Left ventricle myocardium inferior (tissue), 1 donor: ENCODE data around the gene KIF21A. TPM values are rescaled to one million over a fixed set of nuclear protein-coding genes. Genes with fewer than 3 reads are reported as not detected.

Experiments used
- DNase-seq: peaks from one replicate; pipeline ENCODE4 v3.0.0-alpha.2; 2020
- H3K27ac ChIP-seq: fragments of 200-600 bp; replicated peaks from 2 replicates; pipeline ENCODE4 v1.8.0; 2021
- H3K27me3 ChIP-seq: fragments of 200-600 bp; 2 replicates; pipeline ENCODE4 v1.8.0; 2021; ENCODE audit warnings: low read depth
- H3K36me3 ChIP-seq: fragments of 200-600 bp; 2 replicates; pipeline ENCODE4 v1.8.0; 2021
- H3K4me1 ChIP-seq: fragments of 200-600 bp; 2 replicates; pipeline ENCODE4 v1.8.0; 2021
- H3K4me3 ChIP-seq: fragments of 200-600 bp; 2 replicates; pipeline ENCODE4 v1.8.0; 2021; ENCODE audit warnings: mild to moderate bottlenecking, moderate library complexity
- H3K9me3 ChIP-seq: fragments of 200-600 bp; replicated peaks from 2 replicates; pipeline ENCODE4 v1.8.0; 2021
- CTCF ChIP-seq: fragments of 200-600 bp; IDR thresholded peaks from 2 replicates; pipeline ENCODE4 v1.8.0; 2021; ENCODE audit warnings: antibody characterized with exemption, mild to moderate bottlenecking, borderline replicate concordance
- intact Hi-C: fragments of 100-400 bp; cut with micrococcal nuclease; formaldehyde crosslinking; loops from one replicate; pipeline ENCODE4 v1.11.0; 2022
- total RNA-seq: library from RNA; stranded (reverse); fragmentation: NEBNext Ultra II Directional; extraction: Animal tissue kit (Norgen Biotek cat#: 25700); gene quantifications from one replicate; pipeline ENCODE4 v1.2.1, GENCODE V29; 2021
- donor health status: DM: no; HTN: yes; CAD: no; lungs with severe emphysema.

Gene KIF21A
- total RNA-seq, 1 donor from 2014 or later, result 49.8 TPM

GRCh38 chr12:39406262-39406661 is 36.7 kb downstream of the KIF21A start:
- no peaks in the 10 kb centered on the region for H3K9me3 ChIP-seq
- H3K36me3 ChIP-seq, result no peaks in the 10 kb centered on the region
- peaks cover 63% of the 10 kb centered on the region for H3K4me1 ChIP-seq
- DNase-seq, result no peak
- intact Hi-C loops, result no loop called here
- H3K27ac ChIP-seq, result peak overlapping the region; percentile 53
- TF ChIP-seq CTCF, result no peak
- no peak overlapping the region for H3K4me3 ChIP-seq
- H3K27me3 ChIP-seq, result no peaks in the 10 kb centered on the region

GRCh38 chr12:39405580-39405979 is 37.3 kb downstream of the KIF21A start:
- H3K27ac ChIP-seq, result peak overlapping the region; percentile 53
- peaks cover 63% of the 10 kb centered on the region for H3K4me1 ChIP-seq
- no peak for TF ChIP-seq CTCF

GRCh38 chr12:39404000-39404399 is 38.9 kb downstream of the KIF21A start:
- Histone ChIP-seq H3K4me1 (peaks cover 70% of the 10 kb centered on the region), H3K9me3 (no peaks in the 10 kb centered on the region), H3K36me3 (no peaks in the 10 kb centered on the region), H3K4me3 (no peak overlapping the region), H3K27ac (peak overlapping the region; percentile 66), H3K27me3 (no peaks in the 10 kb centered on the region)
- no peak for TF ChIP-seq CTCF
- DNase-seq, result no peak
- intact Hi-C loops, result no loop called here

More at GRCh38 chr12:39405580-39405979, 37.3 kb downstream of the KIF21A start:
- Histone ChIP-seq H3K27me3 (no peaks in the 10 kb centered on the region), H3K36me3 (no peaks in the 10 kb centered on the region), H3K4me3 (no peak overlapping the region), H3K9me3 (no peaks in the 10 kb centered on the region)
- no peak for DNase-seq
- intact Hi-C loops, result no loop called here

- Histone ChIP-seq H3K4me3 (no peak overlapping the region), H3K4me1 (peaks cover 70% of the 10 kb centered on the region), H3K36me3 (no peaks in the 10 kb centered on the region), H3K9me3 (no peaks in the 10 kb centered on the region), H3K27ac (peak overlapping the region; percentile 66), H3K27me3 (no peaks in the 10 kb centered on the region)
- DNase-seq, result no peak
- TF ChIP-seq CTCF, result no peak
- intact Hi-C loops, result no loop called here
Measured at GRCh38 chr12:39403376-39403775, 39.5 kb downstream of the KIF21A start.

GRCh38 chr12:39402922-39403321 is 40.0 kb downstream of the KIF21A start:
- H3K27ac ChIP-seq, result peak overlapping the region; percentile 66
- H3K9me3 ChIP-seq, result no peaks in the 10 kb centered on the region
- TF ChIP-seq CTCF, result no peak
- intact Hi-C loops, result no loop called here
- no peak overlapping the region for H3K4me3 ChIP-seq
- no peak for DNase-seq
- H3K4me1 ChIP-seq, result peaks cover 75% of the 10 kb centered on the region
- H3K36me3 ChIP-seq, result no peaks in the 10 kb centered on the region
- H3K27me3 ChIP-seq, result no peaks in the 10 kb centered on the region

- H3K27ac ChIP-seq, result peak overlapping the region; percentile 66
- no peaks in the 10 kb centered on the region for H3K36me3 ChIP-seq
- no peak for DNase-seq
- H3K27me3 ChIP-seq, result no peaks in the 10 kb centered on the region
- intact Hi-C loops, result no loop called here
- H3K4me3 ChIP-seq, result no peak overlapping the region
- H3K9me3 ChIP-seq, result no peaks in the 10 kb centered on the region
- no peak for TF ChIP-seq CTCF
- H3K4me1 ChIP-seq, result peaks cover 71% of the 10 kb centered on the region
Measured at GRCh38 chr12:39401459-39401858, 41.5 kb downstream of the KIF21A start.
